Left lobe of liver (tissue), 2 donors: Measurements from ENCODE around the gene KRT6B. TPM values are rescaled to one million over a fixed set of nuclear protein-coding genes. Genes with fewer than 3 reads are reported as not detected.
A peak's percentile ranks its signal among the peaks of the same experiment; 100 is the strongest.
"Not testable (repeated sequence)": the region's sequence is repeated elsewhere in the genome, so short reads cannot be mapped to it uniquely, and the experiment has no call there.

ENCODE experiments used
- ATAC-seq: fragments of 200-7000 bp; cut with Tn5 transposase; one replicate; pipeline ENCODE4 v1.9.1; 2020; ENCODE audit warnings: mild to moderate bottlenecking, moderate library complexity
- DNase-seq: peaks from one replicate; pipeline ENCODE4 v3.0.0-alpha.2; 2020; ENCODE audit warnings: low spot score
- total RNA-seq: library from RNA; stranded (reverse); gene quantifications from one replicate; pipeline ENCODE4 v1.2.1, GENCODE V29; 2021
- donor health status: DM: no; HTN: no; CAD: no; lungs with moderate emphysema.
- donor health status: DM: no; HTN: yes; CAD: no.

Gene KRT6B
- not detected for total RNA-seq

DNA sequence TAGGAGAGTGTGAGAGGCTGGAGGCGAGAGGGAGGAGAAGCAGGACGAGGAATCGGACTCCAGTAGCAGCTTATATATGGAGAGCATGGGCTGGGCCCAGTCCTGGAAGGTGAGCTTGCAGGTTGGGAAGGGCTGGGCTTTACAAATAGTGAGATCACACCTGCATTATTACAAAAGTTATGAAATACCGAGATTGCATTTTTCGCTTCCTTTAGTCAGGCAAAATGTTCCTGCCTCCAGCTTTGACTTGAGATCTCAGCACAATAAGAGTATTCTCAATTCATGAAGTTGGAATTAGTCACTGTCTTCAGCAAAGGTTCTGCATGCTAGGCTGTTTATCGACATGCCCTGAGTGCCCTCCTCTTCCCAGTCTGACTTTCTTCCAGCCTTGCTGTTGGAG is at the start of gene KRT6B:
KRT6B (minus strand) TSS at position 46 of the 400 bp plus-strand sequence. CDS start 68 bp downstream, outside the sequence.
- DNase-seq (no peak), ATAC-seq (no peak)

DNA sequence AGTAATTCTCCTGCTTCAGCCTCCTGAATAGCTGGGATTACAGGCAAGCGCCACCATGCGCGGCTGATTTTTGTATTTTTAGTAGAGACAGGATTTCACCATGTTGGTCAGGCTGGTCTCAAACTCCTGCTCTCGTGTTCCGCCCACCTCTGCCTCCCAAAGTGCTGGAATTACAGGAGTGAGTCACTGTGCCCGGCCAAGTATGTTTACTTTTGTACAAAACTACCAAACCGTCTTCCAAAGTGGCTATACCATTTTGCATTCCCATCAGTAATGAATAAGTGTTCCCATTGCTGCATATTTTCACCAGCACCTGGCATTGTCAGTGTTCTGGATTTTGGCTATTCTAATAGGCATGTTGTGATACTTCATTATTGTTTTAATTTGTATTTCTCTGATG is 49.5 kb upstream of the KRT6B start:
- DNase-seq = no peak

DNA sequence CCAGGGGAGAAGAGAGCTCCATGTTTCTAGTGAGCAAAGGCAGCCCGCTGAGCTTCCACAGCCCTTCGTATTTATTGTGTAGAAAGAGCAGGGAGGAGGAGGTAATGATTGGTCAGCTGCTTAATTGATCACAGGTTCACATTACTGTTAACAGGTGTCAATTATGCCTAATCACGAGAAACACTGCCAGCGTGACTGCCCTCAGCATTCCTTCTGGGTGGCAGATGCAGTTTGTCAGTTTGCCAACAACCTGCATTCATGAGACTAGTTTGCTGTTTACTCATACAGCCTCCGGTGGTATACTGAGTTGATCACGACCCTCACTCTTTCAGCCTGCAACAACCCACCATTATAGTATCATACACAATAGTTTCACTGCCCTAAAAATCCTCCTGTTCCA is 48.6 kb upstream of the KRT6B start:
- not testable (repeated sequence) for DNase-seq, ATAC-seq

More for the DNA sequence above, 49.5 kb upstream of the KRT6B start:
- no peak for ATAC-seq

DNA sequence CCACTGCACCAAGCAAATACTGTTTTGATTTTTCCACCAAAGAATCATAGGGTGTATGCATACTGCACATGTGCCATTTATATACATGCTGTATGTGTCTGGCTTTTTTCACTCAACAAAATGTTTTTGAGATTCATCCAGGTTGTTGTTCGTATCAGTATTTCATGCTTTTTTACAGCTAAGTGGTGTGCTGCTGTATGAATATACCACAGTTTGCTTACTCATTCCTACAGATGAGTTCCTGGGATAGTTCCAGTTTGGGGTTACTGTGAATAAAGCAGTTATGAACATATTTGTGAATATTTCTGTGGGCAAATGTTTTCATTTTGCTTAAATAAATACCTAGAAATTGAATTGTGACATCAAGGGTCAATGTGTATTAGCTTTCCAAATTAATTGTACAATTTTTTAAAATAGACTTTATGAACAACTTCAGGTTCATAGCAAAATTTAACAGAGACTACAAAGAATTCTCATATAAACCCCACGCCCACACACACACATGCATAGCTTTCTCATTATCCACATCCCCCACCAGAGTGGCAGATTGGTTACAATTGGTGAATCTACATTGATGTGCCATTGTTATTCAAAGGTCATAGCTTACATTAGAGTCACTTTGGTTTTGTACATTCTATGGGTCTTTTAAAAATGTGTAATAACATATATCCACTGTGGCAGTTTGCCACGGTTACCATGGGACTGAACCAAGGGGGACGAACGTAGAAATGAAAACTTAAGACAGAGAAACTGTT is 48.0 kb upstream of the KRT6B start:
- ATAC-seq (no peak), DNase-seq (no peak)

DNA sequence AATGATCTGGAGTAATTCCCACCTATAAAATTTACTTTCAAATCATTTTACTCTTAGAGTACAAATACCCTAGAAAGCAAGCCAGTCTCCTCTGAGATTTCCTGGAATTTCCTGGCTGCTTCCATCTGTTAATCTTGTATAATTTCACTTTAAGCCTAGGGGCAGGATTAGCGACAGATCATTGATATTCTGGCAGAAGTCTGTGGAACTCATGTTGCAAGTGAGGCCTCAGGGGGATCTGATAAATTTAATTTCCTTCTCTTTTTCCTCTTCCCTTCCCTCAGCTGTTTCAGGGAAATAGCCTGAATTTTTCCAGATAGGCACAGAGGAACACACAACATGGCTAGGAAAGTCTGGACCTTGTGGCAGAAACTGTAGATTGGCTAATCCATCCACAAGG is 47.0 kb upstream of the KRT6B start:
- ATAC-seq = no peak
- no peak for DNase-seq

DNA sequence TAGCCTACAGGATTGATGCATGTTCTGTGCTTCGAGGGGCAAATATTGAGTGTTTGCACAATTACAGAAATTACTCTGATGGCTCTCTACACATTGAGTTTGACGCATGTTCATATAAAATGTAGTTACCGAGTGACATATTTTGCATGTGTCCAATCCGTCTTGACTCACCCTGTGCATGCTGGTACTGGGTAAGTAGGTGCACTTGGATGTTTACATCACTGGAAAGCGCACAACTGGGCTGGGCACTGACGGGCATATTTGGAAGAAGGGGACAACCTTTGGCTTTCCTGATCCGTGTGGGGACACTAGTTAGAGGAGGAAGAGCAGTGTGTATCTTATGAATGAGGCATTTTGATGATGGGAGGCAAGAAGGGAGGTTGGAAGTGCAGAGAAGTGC is 46.0 kb upstream of the KRT6B start:
- ATAC-seq (no peak), DNase-seq (no peak)

DNA sequence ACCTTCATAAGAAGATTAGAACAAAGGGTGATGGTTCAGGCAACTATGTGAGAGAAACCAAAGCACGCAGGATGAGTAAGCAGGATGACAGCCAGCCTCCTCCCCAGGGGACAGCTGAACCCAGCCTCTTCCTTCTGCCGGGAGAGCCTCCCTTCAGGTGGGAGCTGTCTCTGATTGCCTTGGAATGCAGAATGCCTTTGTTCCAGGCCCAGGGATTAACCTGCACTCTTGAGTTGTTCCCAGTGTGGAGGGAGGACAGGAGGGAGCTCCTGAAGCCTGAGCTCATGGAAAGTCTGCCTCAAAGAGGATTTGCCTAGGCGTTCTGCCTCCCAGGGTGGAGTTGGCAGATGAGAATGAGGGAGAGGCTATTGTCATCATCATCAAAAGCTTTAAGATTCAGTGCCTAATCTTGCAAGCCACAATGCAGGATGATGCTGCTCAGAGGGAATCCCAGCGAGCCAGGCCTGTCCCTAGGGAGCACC is 44.7 kb upstream of the KRT6B start:
- no peak for ATAC-seq
- no peak for DNase-seq

DNA sequence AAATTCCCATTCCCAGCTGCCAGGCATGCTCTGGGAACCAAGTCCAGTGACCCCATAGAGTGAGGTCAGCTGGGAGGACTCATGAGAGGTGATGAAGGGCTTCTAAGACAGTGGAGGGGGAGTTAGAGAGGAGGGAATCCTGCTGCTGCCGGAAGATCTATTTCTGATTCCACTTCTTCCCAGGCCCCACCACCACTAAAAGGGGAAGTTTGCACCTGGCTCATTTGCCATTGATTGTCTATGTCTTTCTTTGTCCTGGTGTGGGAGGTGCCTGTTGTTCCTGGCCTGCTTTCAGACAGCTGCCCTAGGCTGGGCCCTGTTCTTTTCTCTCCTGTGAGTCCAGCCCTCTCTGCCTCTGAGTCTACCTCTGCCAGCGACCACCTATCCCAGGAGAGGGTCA is 44.1 kb upstream of the KRT6B start:
- no peak for ATAC-seq
- no peak for DNase-seq

DNA sequence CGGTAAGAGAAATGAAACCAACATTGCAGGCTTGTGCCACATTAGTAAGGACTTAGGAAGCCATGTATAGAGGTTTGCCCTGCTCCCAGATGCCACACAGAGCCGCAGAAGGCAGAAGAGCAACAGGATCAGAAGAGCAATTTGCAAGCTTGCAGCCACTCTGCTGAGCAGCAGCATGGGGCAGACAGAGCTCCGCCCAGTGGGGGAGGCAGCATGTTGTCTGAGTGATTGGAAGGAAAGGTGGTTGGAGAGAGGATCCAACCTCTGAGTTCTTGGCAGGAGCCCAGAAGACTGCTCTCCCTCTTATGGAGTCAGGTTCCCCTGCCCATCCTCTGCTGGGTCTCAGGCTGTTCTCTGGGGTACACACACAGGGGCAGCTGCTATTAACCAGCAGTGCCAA is 43.4 kb upstream of the KRT6B start:
- DNase-seq (no peak), ATAC-seq (peak; percentile 25)

DNA sequence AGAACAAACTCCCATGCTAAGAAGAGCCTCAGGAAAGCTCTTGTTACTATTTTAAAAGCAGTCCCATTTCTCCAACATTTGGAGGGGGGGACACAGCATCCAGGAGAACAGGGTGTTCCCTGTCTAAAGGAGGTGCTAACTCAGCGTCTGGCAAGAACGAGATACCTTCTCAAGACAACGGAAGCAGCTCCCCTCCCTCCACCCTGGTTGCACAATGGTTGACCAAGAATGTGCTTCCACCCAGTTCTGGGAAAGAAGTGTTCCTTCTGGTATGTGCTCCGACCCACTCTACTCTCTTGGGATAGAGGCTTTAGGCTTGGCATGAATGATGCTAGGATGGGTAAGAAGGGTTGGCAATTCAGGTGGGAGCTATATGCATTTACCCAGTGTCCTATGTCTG is 42.6 kb upstream of the KRT6B start:
- no peak for DNase-seq
- no peak for ATAC-seq

DNA sequence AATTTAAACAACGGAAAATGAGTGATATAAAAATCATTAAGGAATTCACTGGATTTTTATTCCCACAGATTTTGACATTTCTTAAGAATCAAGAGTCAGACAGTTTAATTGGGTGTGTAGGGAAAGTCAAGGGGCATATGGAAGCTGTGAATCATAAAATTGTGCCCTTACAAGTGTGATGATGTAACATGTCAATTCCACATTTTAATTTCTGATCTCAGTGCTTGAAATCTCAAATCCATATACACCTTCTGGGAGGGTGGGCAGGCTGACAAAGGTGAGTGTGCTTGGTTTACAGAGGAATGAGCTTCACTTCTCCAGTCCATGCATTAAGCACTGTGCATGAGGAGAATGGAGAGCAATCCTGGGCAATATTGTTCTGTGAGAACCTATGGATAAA is 42.2 kb upstream of the KRT6B start:
- no peak for ATAC-seq

DNA sequence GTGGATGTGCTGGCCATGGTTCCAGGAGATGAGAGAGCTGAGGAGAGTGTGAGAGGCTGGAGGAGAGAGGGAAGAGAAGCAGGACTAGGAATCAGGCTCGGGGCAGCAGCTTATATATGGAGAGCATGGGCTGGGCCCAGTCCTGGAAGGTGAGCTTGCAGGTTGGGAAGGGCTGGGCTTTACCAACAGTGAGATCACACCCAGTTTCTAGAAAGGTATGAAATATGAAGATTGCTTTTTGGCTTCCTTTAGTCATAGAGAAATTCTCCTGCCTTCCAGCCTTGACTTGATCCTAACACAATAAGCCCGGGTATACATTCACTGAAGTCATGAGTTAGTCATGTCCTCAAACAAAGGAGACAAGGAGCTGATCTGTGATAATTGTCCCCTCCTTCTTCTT is 41.2 kb upstream of the KRT6B start, which contains the start of gene KRT6A:
KRT6A (minus strand) TSS at position 86 of the 400 bp plus-strand sequence; CDS start at position 17, 69 bp downstream.
- no peak for DNase-seq
- no peak for ATAC-seq

More for the DNA sequence above, 42.2 kb upstream of the KRT6B start:
- no peak for DNase-seq

DNA sequence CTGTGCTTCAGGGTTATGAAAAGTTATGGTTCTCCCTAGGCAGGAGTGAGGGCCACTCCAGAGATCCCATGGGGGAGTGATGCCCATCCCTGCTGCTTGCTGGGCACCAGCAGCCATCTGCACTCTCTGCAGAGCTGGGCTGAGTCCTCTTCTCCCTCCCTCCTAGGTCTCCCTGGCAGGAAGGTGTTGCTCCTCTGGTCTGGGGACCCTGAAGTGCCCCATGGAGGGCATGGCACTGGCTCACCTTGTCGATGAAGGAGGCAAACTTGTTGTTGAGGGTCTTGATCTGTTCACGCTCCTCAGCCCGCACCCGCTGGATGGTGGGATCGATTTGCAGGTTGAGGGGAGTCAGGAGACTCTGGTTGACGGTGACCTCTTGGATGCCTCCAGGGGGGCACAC is 40.5 kb upstream of the KRT6B start:
- ATAC-seq = not testable (repeated sequence)

DNA sequence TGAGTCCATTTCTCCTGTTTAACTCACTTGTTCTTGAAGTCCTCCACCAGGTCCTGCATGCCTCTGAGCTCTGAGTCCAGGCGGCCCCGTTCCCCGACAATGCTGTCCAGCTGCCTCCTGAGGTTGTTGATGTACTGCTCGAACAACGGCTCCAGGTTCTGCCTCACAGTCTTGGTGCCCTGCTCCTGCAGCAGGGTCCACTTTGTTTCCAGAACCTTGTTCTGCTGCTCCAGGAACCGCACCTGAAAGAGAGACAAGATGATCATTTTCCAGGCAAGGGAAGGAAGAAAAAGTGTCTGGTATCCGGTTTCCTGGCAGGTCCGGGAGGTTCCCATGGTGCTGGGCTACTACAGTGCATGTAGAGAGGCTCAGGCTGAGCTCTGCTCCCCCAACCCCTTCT is 39.5 kb upstream of the KRT6B start:
- not testable (repeated sequence) for ATAC-seq, DNase-seq

More for the DNA sequence above, 40.5 kb upstream of the KRT6B start:
- DNase-seq = not testable (repeated sequence)

DNA sequence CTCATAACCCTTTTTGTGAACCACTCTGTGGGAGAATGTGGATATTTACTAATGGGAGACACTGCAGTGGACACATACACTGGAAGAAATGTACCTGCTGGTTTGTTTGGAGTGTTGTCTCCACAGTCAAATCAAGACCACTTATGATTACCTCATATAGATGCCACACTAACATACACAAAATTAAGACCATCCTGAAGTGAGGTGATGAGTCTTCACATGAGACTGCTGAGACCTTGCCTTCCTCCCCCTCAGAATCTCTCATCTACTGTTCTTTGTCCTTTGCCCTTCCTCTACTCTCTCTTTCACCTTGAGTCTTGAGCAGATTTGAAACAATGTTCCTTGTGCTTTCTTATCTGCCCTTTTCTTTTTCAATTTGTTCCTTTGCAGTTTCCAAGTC is 36.8 kb upstream of the KRT6B start:
- DNase-seq (no peak), ATAC-seq (no peak)

DNA sequence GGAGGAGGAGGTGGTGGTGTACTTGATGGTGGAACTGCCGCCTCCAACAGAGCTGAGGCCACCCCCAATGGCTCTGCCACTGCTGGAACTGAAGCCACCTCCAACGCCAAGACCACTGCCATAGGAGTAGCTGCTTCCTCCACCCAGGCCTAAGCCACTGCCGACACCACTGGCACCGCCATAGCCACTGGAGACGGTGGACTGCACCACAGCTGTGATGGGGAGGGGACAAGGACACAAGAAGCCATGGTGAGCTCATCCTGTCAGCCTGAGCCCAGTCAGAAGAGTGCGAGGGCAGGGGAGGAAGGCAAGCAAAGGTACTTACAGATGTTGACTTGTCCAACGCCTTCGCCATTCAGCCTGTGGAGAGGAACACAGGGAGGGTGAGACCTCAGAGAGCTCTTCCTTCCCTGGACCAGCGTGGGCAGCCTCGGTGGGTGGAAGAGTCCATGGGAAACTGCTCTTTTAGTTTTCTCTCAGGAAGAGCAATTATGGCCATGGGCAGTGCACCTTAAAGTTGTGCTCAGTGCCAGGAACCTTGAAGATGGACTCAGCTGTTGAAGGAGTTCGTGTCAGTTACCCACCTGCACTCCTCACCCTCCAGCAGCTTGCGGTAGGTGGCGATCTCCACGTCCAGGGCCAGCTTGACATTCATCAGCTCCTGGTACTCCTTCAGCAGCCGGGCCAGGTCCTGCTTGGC is 35.9 kb upstream of the KRT6B start:
- not testable (repeated sequence) for DNase-seq, ATAC-seq

DNA sequence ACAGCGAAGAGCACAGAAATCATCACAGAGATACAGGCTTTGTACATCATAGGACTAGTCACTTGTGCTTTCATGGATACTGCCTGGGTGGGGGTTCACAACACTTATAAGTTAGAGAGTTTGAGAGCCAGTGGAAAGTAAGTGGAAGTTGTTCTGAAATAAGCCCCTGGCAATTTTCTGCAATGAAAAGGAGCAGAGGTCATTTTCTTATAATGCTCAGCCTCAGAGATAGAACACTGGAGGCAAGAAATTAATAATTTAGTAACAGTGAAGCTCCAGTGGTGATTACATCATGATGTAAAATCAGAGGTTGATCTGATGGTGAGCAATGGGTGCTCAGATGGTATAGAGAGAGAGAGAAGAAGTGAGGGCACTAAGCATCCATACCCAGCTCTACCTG is 35.3 kb upstream of the KRT6B start:
- no peak for ATAC-seq
- no peak for DNase-seq

DNA sequence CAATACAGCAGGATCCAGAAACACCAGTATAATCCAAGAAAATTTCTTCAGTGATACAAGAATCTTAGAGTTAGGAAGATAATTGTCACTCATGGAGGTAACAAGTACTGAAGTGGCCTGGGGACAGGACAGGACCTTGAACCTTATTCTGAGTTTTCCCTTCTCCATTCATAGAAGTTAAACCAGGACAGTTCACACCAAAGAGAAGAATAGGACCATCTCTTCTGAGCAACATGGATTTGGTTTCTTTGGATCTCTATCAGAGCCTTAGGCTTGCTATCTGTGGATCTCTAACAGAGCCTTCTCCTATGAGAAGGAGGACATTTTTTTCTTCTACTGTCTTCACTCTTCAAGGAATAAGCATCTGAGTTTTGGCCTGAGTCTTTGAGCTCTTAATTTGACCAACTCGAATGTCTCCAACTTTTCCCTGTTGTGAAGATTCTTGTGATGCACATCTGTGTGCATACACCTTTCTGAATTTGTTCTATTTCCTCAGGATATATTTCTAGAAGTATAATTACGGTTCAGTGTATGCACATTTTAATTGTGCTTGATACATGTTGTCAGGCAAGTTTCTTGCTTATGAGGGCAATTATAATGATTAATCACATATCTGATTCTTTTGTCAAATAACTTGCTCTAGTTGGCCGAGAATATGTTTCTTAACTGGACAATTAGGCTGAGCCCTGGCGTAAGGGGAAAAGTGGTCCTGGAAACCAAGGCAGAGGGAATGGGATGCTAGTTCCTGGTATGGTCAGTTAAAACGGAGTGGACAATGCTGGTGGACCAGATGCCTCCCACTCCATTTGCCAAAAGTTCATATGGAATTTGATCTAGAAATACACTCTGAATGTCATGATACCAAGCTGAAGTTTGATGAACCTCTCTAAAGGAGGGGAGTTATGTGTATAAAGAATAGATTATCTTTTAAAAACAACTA is 34.5 kb upstream of the KRT6B start:
- no peak for DNase-seq

DNA sequence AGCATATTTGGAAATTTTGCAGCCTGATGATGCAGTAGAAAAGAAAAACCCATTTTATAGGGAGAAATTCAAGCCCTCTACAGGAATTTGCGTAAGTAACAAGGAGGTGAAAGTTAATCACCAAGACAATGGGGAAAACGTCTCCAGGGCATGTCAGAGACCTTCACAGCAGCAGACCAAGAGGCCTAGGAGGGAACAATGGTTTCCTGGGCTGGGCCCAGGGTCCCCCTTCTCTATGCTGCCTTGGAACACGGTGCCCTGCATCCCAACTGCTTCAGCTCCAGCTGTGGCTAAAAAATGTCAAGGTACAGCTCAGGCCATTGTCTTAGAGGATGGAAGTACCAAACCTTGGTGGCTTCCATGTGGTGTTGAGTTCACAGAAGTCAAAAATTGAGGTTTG is 28.1 kb upstream of the KRT6B start:
- ATAC-seq (no peak), DNase-seq (no peak)

More for the DNA sequence above, 34.5 kb upstream of the KRT6B start:
- no peak for ATAC-seq

DNA sequence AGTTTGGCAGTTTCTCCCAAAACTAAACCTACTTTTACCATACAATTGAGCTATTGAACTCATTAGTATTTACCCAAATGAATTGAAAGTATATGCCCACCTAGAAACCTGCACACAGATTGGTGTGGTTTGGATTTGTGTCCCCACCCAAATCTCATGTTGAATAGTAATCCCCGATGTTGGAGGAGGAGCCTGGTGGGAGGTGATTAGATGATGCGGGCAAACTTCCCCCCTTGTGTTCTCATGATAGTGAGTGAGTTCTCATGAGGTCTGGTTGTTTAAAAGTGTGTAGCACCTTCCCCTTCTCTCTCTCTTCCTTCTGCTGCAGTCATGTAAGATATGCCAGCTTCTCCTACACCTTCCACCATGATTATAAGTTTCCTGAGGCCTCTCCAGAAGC is 25.7 kb upstream of the KRT6B start:
- no peak for DNase-seq
- ATAC-seq = no peak

DNA sequence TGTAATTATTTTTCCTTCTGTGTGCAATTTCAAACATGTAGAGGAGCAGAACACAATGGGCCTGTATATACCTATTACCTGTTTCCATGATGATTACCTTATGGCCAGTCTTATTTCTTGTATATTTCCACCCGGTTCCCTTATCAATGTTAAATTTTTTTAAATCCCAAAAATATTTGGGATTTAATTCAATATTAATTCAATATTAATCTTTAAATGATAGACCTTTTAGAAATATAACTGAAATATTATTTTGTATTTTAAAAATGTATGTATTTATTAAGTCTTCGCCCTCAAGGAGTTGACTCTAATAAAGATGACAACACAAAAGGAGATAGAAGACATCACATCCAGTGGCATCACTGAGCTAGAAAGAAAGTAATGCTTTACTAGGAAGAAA is 22.3 kb upstream of the KRT6B start:
- no peak for ATAC-seq
- DNase-seq = no peak
